SK-N-SH treated with all-trans-retinoic acid at 6 μM for 48 hours (cell line): ENCODE measurements around the gene AIP.

Source experiments
- ARNTL ChIP-seq: fragments of 450-650 bp; formaldehyde crosslinking; IDR thresholded peaks from 2 replicates; pipeline ENCODE4 v1.5.0; 2020; ENCODE audit warnings: low read depth, mild to moderate bottlenecking, moderate library complexity, borderline replicate concordance
- CSRNP3 ChIP-seq: fragments of 250-450 bp; sonication (Bioruptor Pico); IDR thresholded peaks from 2 replicates; pipeline ENCODE4 v1.5.1; 2021; ENCODE audit warnings: mild to moderate bottlenecking, moderate library complexity
- GLIS3 ChIP-seq: fragments of 250-450 bp; sonication (Bioruptor Pico); IDR thresholded peaks from 2 replicates; pipeline ENCODE4 v1.5.0; 2020; ENCODE audit warnings: mild to moderate bottlenecking, moderate library complexity
- ISL1 ChIP-seq: fragments of 250-450 bp; sonication (Bioruptor Pico); IDR thresholded peaks from 2 replicates; pipeline ENCODE4 v2.1.2; 2022; ENCODE audit warnings: mild to moderate bottlenecking, moderate library complexity
- PATZ1 ChIP-seq: fragments of 250-450 bp; sonication (Bioruptor Pico); IDR thresholded peaks from 2 replicates; pipeline ENCODE4 v1.8.0; 2020; ENCODE audit warnings: mild to moderate bottlenecking, moderate library complexity, borderline replicate concordance
- RARB ChIP-seq: fragments of 250-450 bp; sonication (Bioruptor Pico); IDR thresholded peaks from 2 replicates; pipeline ENCODE4 v1.8.0; 2021; ENCODE audit warnings: mild to moderate bottlenecking, moderate library complexity
- TCF4 ChIP-seq: fragments of 250-450 bp; sonication (Bioruptor Pico); IDR thresholded peaks from 2 replicates; pipeline ENCODE4 v1.8.0; 2021; ENCODE audit warnings: mild to moderate bottlenecking, moderate library complexity, borderline replicate concordance
- ZFP30 ChIP-seq: fragments of 450-650 bp; formaldehyde crosslinking; IDR thresholded peaks from 2 replicates; pipeline ENCODE4 v1.5.0; 2022; ENCODE audit warnings: mild to moderate bottlenecking, moderate library complexity
- ZNF565 ChIP-seq: fragments of 450-650 bp; formaldehyde crosslinking; conservative IDR thresholded peaks from 2 replicates; pipeline ENCODE4 v1.5.0; 2020; ENCODE audit warnings: low read depth, mild to moderate bottlenecking, moderate library complexity

GRCh38 chr11:67463186-67463585, 19.6 kb upstream of the AIP start:
- TF ChIP-seq ARNTL (CRISPR knock-in tag) (no peak), PATZ1 (CRISPR knock-in tag) (no peak), RARB (no peak), TCF4 (CRISPR knock-in tag) (no peak), CSRNP3 (no peak), ZNF565 (CRISPR knock-in tag) (no peak), ZFP30 (CRISPR knock-in tag) (no peak), GLIS3 (CRISPR knock-in tag) (no peak), ISL1 (CRISPR knock-in tag) (no peak)
